IPS-20b (cell line): ENCODE measurements around the gene RAN.
A peak's percentile ranks its signal among the peaks of the same experiment; 100 is the strongest.

ENCODE experiments used
- H3K27ac ChIP-seq: one replicate; pipeline ENCODE4 v1.5.1; 2013; ENCODE audit warnings: low read length
- H3K27me3 ChIP-seq: 2 replicates; pipeline ENCODE4 v1.6.1; 2013; ENCODE audit warnings: mild to moderate bottlenecking, low read length, inconsistent platforms; ENCODE audit not compliant: insufficient read depth
- H3K36me3 ChIP-seq: 2 replicates; pipeline ENCODE4 v1.6.1; 2013; ENCODE audit warnings: low read depth, mild to moderate bottlenecking, inconsistent platforms, low read length, moderate library complexity; ENCODE audit not compliant: insufficient read depth
- H3K4me1 ChIP-seq: 2 replicates; pipeline ENCODE4 v1.6.1; 2013; ENCODE audit warnings: mild to moderate bottlenecking, control low read depth, inconsistent platforms, low read length, moderate library complexity; ENCODE audit not compliant: insufficient read depth
- H3K4me3 ChIP-seq: 2 replicates; pipeline ENCODE4 v1.5.1; 2013; ENCODE audit warnings: mild to moderate bottlenecking, low read length, inconsistent platforms
- H3K9ac ChIP-seq: 2 replicates; pipeline ENCODE4 v1.6.1; 2013; ENCODE audit warnings: low read depth, mild to moderate bottlenecking, inconsistent platforms, low read length, moderate library complexity
- H3K9me3 ChIP-seq: 2 replicates; pipeline ENCODE4 v1.6.1; 2013; ENCODE audit warnings: mild to moderate bottlenecking, low read depth, low read length, inconsistent platforms; ENCODE audit not compliant: insufficient read depth

The RAN gene

DNA sequence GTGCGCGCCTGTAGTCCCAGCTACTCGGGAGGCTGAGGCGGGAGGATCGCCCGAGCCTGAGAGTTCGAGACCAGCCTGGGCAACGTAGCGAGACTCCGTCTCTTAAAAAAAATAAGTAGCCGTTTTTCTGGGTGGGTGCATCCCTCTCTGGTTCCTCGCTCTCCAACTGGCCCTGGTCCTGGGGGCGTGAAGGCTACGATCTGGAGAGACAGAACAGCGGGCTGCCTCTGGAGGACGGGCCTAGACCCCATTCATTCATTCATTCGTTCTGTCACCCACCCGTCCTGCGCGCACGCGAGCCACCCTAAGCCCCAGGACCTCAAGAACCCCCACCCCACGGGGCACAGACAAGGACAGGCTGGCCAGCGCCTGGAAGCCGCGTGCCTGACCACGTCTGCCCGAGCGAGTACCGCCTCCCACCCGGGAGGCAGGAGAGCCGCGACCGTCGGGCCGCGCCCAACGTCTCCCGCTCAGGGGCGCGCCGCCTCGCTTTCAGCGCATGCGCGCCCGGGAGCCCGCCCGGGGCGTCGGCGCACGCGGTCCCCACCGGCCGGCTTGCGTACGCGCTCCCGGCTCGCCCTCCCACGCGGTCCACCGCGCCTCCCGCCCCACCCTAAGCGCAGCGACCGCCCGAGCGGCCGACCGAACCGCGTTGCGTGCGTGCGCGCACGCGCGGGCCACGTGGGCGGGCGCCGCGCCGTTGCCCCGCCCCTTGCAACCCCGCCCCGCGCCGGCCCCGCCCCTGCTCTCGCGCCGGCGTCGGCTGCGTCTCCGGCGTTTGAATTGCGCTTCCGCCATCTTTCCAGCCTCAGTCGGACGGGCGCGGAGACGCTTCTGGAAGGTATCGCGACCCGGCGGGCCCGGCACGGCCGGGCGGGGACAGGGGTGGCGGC, at the start of gene RAN:
TSS of gene RAN (plus strand) at position 781 of the 893 bp plus-strand sequence. CDS start 528 bp downstream, outside the sequence.
- Histone ChIP-seq H3K4me1 (peaks cover 12% of the 10 kb centered on the region), H3K9ac (peak within 1 kb of the TSS; percentile 99), H3K27ac (peak within 1 kb of the TSS; percentile 85), H3K27me3 (no peaks in the 10 kb centered on the region), H3K36me3 (peaks cover 41% of the 10 kb centered on the region), H3K9me3 (no peaks in the 10 kb centered on the region), H3K4me3 (peak within 1 kb of the TSS; percentile 93)

DNA sequence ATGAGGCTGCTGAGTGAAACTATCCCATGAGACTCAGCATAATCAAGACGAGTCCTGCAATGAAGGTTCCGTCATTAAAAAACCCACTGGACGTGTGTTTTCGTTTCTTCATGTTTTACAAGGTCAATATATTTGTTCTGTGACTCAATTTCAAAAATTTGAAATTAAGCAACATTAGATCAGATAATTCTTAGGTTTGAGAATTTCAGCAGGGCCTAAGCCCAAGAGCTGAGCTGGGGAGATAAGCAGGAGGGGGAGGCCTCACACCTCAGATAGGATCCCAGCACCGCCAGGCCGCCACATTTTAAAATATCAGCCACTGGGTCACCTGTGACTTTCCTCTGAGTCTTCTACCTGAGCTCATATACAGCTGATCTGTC, 46.1 kb upstream of the RAN start:
- Histone ChIP-seq H3K4me1 (peaks cover 15% of the 10 kb centered on the region; the same call in 1 of the 2 replicates), H3K27ac (no peak overlapping the region), H3K9me3 (no peaks in the 10 kb centered on the region)

GRCh38 chr12:130826151-130826801, 45.6 kb upstream of the RAN start:
- no peak overlapping the region for H3K27ac ChIP-seq
- H3K9ac ChIP-seq, result no peak overlapping the region
- H3K4me3 ChIP-seq, result no peak overlapping the region
- no peaks in the 10 kb centered on the region for H3K9me3 ChIP-seq
- peaks cover 18% of the 10 kb centered on the region; the same call in 1 of the 2 replicates for H3K4me1 ChIP-seq
- H3K36me3 ChIP-seq, result peaks cover 25% of the 10 kb centered on the region
- H3K27me3 ChIP-seq, result no peaks in the 10 kb centered on the region

More for the DNA sequence above, 46.1 kb upstream of the RAN start:
- H3K27me3 ChIP-seq, result no peaks in the 10 kb centered on the region
- no peak overlapping the region for H3K9ac ChIP-seq
- H3K36me3 ChIP-seq, result peaks cover 27% of the 10 kb centered on the region
- no peak overlapping the region for H3K4me3 ChIP-seq

GRCh38 chr12:130827432-130827831, 44.4 kb upstream of the RAN start:
- no peak overlapping the region for H3K9ac ChIP-seq
- H3K9me3 ChIP-seq, result no peaks in the 10 kb centered on the region
- H3K27me3 ChIP-seq, result no peaks in the 10 kb centered on the region
- no peak overlapping the region for H3K27ac ChIP-seq
- no peak overlapping the region for H3K4me3 ChIP-seq
- peaks cover 18% of the 10 kb centered on the region; the same call in 1 of the 2 replicates for H3K4me1 ChIP-seq
- H3K36me3 ChIP-seq, result peaks cover 25% of the 10 kb centered on the region

- peaks cover 10% of the 10 kb centered on the region; the same call in 1 of the 2 replicates for H3K36me3 ChIP-seq
- peaks cover 20% of the 10 kb centered on the region; the same call in 1 of the 2 replicates for H3K4me1 ChIP-seq
- no peak overlapping the region for H3K27ac ChIP-seq
- H3K9me3 ChIP-seq, result no peaks in the 10 kb centered on the region
- H3K27me3 ChIP-seq, result no peaks in the 10 kb centered on the region
- H3K4me3 ChIP-seq, result no peak overlapping the region
- H3K9ac ChIP-seq, result no peak overlapping the region
These were observed 43.0 kb upstream of the RAN start for GRCh38 chr12:130828895-130829294.

GRCh38 chr12:130829391-130830245, 42.2 kb upstream of the RAN start:
- H3K9me3 ChIP-seq, result no peaks in the 10 kb centered on the region
- no peak overlapping the region for H3K9ac ChIP-seq
- H3K27me3 ChIP-seq, result no peaks in the 10 kb centered on the region
- peaks cover 20% of the 10 kb centered on the region; the same call in 1 of the 2 replicates for H3K4me1 ChIP-seq
- no peak overlapping the region for H3K4me3 ChIP-seq
- H3K36me3 ChIP-seq, result peaks cover 6% of the 10 kb centered on the region; the same call in 1 of the 2 replicates
- no peak overlapping the region for H3K27ac ChIP-seq

DNA sequence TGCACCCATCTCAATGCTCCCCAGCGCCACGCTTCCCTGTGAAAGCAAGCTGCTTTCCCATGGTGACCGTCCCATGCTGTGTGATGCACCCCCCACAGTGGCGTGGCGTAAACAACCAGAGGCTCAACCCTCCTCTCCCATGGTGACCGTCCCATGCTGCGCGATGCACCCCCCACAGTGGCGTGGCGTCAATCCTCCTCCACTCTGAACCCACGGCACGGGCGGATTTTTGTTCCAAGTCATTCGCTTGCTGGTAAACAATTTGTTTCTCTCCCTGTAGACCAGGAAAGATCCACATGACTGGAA, 41.7 kb upstream of the RAN start:
- peaks cover 3% of the 10 kb centered on the region; the same call in 1 of the 2 replicates for H3K36me3 ChIP-seq
- H3K4me3 ChIP-seq, result no peak overlapping the region
- H3K9me3 ChIP-seq, result no peaks in the 10 kb centered on the region
- no peak overlapping the region for H3K27ac ChIP-seq
- H3K4me1 ChIP-seq, result peaks cover 20% of the 10 kb centered on the region; the same call in 1 of the 2 replicates
- no peak overlapping the region for H3K9ac ChIP-seq
- no peaks in the 10 kb centered on the region for H3K27me3 ChIP-seq

GRCh38 chr12:130831246-130831645, 40.6 kb upstream of the RAN start:
- no peaks in the 10 kb centered on the region for H3K27me3 ChIP-seq
- H3K27ac ChIP-seq, result no peak overlapping the region
- no peak overlapping the region for H3K4me3 ChIP-seq
- no peak overlapping the region for H3K9ac ChIP-seq
- peaks cover 23% of the 10 kb centered on the region; the same call in 1 of the 2 replicates for H3K4me1 ChIP-seq
- no peaks in the 10 kb centered on the region for H3K9me3 ChIP-seq
- no peaks in the 10 kb centered on the region for H3K36me3 ChIP-seq

DNA sequence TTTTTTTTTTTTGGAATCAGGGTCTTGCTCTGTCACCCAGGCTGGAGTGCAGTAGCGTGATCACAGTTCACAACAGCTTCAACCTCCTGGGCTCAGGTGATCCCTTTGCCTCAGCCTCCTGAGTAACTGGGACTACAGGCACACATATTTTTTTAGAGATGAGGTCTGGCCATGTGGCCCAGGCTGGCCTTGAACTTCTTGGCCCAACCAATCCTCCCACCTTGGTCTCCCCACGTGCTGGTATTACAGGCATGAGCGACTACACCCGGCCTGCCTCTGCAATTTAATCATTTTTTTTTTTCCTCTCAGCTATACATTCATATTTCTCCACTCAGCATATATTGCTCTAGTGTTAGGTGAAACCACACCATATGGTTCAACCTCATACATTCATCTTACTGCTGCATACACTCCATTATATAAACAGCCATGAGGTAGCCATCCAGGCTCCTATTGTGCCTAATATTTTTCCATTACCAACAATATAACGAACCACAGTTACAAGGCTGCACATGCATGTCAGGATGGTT, 39.9 kb upstream of the RAN start:
- Histone ChIP-seq H3K36me3 (no peaks in the 10 kb centered on the region), H3K4me3 (no peak overlapping the region), H3K9me3 (no peaks in the 10 kb centered on the region), H3K27me3 (no peaks in the 10 kb centered on the region), H3K4me1 (peaks cover 23% of the 10 kb centered on the region; the same call in 1 of the 2 replicates), H3K27ac (no peak overlapping the region), H3K9ac (no peak overlapping the region)

DNA sequence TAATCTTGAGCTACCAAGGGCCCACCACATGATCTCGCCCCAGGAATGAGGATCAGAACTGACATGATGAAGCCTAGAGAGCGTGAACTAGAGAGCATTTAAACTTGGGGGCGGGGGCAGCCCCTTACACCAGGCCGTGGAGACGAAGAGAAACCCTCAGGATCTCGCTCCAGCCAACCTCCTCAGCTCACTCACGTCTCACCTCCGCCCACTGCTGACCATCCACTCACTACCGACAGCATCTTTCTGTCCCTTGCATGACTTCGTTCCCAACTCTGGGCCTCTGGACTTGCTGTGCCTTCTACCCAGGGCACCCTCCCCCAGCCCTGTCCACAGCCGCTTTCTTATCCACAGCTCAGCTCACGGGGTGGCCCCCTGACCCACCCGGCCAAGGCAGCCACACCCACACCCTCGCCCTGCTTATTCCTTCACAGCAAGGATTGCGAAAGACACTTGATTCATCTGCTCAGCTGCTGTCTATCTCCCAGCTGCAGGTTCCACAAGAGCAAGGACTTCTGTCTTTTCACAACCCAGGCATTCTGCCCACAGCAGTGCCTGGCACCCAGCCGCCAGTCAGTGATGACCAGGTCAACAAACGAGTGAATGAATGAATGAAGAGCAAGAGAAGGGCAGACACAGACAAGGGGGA, 39.2 kb upstream of the RAN start:
- Histone ChIP-seq H3K4me1 (peaks cover 23% of the 10 kb centered on the region; the same call in 1 of the 2 replicates), H3K27ac (no peak overlapping the region), H3K9ac (no peak overlapping the region), H3K27me3 (no peaks in the 10 kb centered on the region; the same call in 1 of the 2 replicates), H3K4me3 (no peak overlapping the region), H3K36me3 (no peaks in the 10 kb centered on the region), H3K9me3 (no peaks in the 10 kb centered on the region)

GRCh38 chr12:130835011-130835410, 36.9 kb upstream of the RAN start:
- peaks cover 20% of the 10 kb centered on the region for H3K4me1 ChIP-seq
- no peaks in the 10 kb centered on the region for H3K9me3 ChIP-seq
- H3K4me3 ChIP-seq, result no peak overlapping the region
- H3K27ac ChIP-seq, result no peak overlapping the region
- peaks cover 16% of the 10 kb centered on the region for H3K27me3 ChIP-seq
- H3K9ac ChIP-seq, result no peak overlapping the region
- no peaks in the 10 kb centered on the region for H3K36me3 ChIP-seq
